K562 (cell line): ENCODE results near the gene PTGES3L. TPM values are rescaled to one million over a fixed set of nuclear protein-coding genes. Genes with fewer than 3 reads are reported as not detected.

Experiments
- BRD9 ChIP-seq: fragments of 450-650 bp; IDR thresholded peaks from 2 replicates; pipeline ENCODE4 v1.6.1; 2018; ENCODE audit warnings: low read depth; ENCODE audit not compliant: partially characterized antibody
- ELF1 ChIP-seq: fragments of 200-800 bp; sonication (Bioruptor generic); IDR thresholded peaks from 2 replicates; pipeline ENCODE4 v1.6.1; 2016; ENCODE audit warnings: missing genetic modification characterization, missing compliant biosample characterization
- FOSL1 ChIP-seq: fragments of 200-800 bp; sonication (Bioruptor generic); conservative IDR thresholded peaks from 2 replicates; pipeline ENCODE4 v1.6.1; 2016; ENCODE audit warnings: missing genetic modification characterization, missing compliant biosample characterization
- MYC ChIP-seq, 2 experiments: fragments of 250-450 bp in 1 of 2; sonication (Bioruptor Pico) in 1 of 2; IDR thresholded peaks; 2 replicates each; pipeline versions ENCODE4 v1.5.1 to v1.6.1; 2012 to 2021; ENCODE audit warnings: low read depth in 2 of 2, borderline replicate concordance in 1 of 2, improper control_type of control experiment in 1 of 2, low read length in 1 of 2, mild to moderate bottlenecking in 1 of 2, moderate library complexity in 1 of 2
- NFATC3 ChIP-seq: fragments of 450-650 bp; IDR thresholded peaks from 2 replicates; pipeline ENCODE4 v1.6.1; 2017; ENCODE audit warnings: mild to moderate bottlenecking
- SIN3A ChIP-seq, 2 experiments: fragments of 150-350 bp in 1 of 2; IDR thresholded peaks; 2 replicates each; pipeline ENCODE4 v1.6.1; 2011 to 2016; ENCODE audit warnings: borderline replicate concordance in 2 of 2, low read depth in 2 of 2, low read length in 2 of 2, mild to moderate bottlenecking in 2 of 2, moderate library complexity in 2 of 2; ENCODE audit not compliant: control insufficient read depth in 1 of 2
- TBP ChIP-seq: optimal IDR thresholded peaks from 2 replicates; pipeline ENCODE3; 2011; ENCODE audit warnings: low read depth, low read length, improper control_type of control experiment
- TEAD4 ChIP-seq, 2 experiments: sonication (generic) in 1 of 2; formaldehyde crosslinking in 1 of 2; IDR thresholded peaks; 2 replicates each; pipeline versions ENCODE4 v1.6.1 to v1.8.0; 2012 to 2022; ENCODE audit warnings: borderline replicate concordance in 1 of 2, inconsistent platforms in 1 of 2, low read length in 1 of 2, mild to moderate bottlenecking in 1 of 2, missing genetic modification reagents in 1 of 2
- ZBTB17 ChIP-seq: fragments of 450-650 bp; formaldehyde crosslinking; IDR thresholded peaks from 2 replicates; pipeline ENCODE4 v1.4.0; 2020; ENCODE audit warnings: mild to moderate bottlenecking
- ZNF445 ChIP-seq: fragments of 250-450 bp; sonication (Bioruptor Pico); IDR thresholded peaks from 2 replicates; pipeline ENCODE4 v1.4.0; 2020; ENCODE audit warnings: low read depth, mild to moderate bottlenecking, moderate library complexity
- ZNF79 ChIP-seq: fragments of 250-450 bp; sonication (Bioruptor Pico); IDR thresholded peaks from 2 replicates; pipeline ENCODE4 v1.4.0; 2020; ENCODE audit warnings: low read depth, mild to moderate bottlenecking, moderate library complexity
- polyA plus RNA-seq, 8 experiments: library from polyadenylated mRNA; depleted of rRNA in 4 of 8; stranded (reverse) in 5 of 8; unstranded in 3 of 8; fragments of >200 nt; fragmentation: Nextera tagmentation in 2 of 8; fragmentation: Illumina TruSeq in 1 of 8; extraction: Ambion mirVana in 2 of 8; extraction: Trizol in 1 of 8; gene quantifications; 2 replicates each; pipeline versions ENCODE4 v1.2.1 to v1.2.3, GENCODE V29; 2011 to 2014; ENCODE audit warnings: inconsistent platforms in 1 of 8, missing spikeins in 1 of 8
- total RNA-seq, 7 experiments: library from RNA; depleted of rRNA in 6 of 7; stranded (reverse); fragments of >200 nt in 6 of 7; fragmentation: Illumina TruSeq in 2 of 7; extraction: Trizol in 2 of 7; gene quantifications; 2 replicates each; pipeline versions ENCODE4 v1.2.1 to v1.2.3, GENCODE V29; 2011 to 2021; ENCODE audit warnings: low replicate concordance in 1 of 7
- TF ChIP-seq, protein P1 (sequence below): sonication (generic); formaldehyde crosslinking; IDR thresholded peaks from 2 replicates; pipeline ENCODE4 v1.8.0; 2023; ENCODE audit warnings: mild to moderate bottlenecking, missing genetic modification reagents
- TF ChIP-seq, protein P2 (sequence below), 3 experiments: fragments of 200-800 bp in 1 of 3; sonication (Bioruptor generic) in 1 of 3; sonication (generic) in 1 of 3; formaldehyde crosslinking in 1 of 3; IDR thresholded peaks; 2 replicates each; pipeline versions ENCODE4 v1.6.1 to v1.8.0; 2016 to 2022; ENCODE audit warnings: mild to moderate bottlenecking in 2 of 3, missing compliant biosample characterization in 2 of 3, missing genetic modification characterization in 2 of 3, missing genetic modification reagents in 1 of 3
- TF ChIP-seq, protein P3 (sequence below): sonication (generic); formaldehyde crosslinking; IDR thresholded peaks from 2 replicates; pipeline ENCODE4 v1.8.0; 2022; ENCODE audit warnings: missing genetic modification reagents, mild to moderate bottlenecking, moderate library complexity, borderline replicate concordance
- TF ChIP-seq, protein P4 (sequence below): IDR thresholded peaks from 2 replicates; pipeline ENCODE4 v1.6.1; 2011; ENCODE audit not compliant: insufficient read length; ENCODE audit errors: extremely low read depth

Gene PTGES3L
- total and polyA plus RNA-seq, 9 of the 15 experiments (the other 6 are each of a cell fraction or from before 2014, with no cell fraction given), result 6.0 to 16.0 (median 9.6) TPM

DNA sequence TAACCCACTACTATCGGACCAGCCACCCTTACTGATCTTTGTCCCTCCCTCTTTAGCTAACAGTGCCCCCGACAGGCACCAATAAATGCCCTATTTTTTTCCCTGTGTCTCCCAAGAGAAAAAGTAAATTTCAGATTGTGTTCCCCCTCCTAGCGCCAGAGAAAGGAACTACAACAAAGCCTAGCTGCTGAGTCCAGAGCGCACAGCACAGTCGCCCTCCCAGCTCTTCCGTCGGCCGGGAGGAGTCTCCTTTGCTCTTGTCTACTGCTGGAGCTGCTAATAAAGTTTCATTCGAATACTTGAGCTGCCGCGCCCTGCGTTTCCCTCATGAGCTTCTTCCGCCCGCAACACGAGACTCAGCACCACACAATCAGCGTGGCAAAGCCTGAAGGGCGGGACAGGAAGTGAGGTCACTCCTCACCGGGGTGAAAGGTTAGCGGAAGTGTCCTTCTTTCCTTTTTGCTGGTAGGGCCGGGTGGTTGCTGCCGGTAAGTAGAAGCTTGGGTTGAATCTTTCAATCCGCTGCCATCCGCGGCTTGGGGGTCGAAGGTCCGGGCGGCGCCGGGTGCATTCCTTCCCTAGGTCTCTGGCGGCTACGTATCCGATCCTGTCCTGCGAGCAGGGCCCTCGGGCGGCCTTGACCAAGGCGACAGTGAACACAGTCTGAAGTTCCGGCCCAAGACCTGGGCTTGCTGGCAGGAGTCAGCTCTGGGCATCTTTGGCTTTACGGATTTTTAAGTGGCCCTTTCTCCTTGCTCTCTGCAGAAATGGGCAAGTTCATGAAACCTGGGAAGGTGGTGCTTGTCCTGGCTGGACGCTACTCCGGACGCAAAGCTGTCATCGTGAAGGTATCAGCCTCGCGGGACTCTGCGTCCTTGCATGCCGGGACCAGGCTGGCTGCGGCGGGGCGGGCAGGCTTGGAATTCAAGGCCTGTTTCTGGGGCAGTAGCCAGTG lies 18.4 kb upstream of the PTGES3L start, which contains the start of gene RPL27 (continued):
- TF ChIP-seq, protein P1, sequence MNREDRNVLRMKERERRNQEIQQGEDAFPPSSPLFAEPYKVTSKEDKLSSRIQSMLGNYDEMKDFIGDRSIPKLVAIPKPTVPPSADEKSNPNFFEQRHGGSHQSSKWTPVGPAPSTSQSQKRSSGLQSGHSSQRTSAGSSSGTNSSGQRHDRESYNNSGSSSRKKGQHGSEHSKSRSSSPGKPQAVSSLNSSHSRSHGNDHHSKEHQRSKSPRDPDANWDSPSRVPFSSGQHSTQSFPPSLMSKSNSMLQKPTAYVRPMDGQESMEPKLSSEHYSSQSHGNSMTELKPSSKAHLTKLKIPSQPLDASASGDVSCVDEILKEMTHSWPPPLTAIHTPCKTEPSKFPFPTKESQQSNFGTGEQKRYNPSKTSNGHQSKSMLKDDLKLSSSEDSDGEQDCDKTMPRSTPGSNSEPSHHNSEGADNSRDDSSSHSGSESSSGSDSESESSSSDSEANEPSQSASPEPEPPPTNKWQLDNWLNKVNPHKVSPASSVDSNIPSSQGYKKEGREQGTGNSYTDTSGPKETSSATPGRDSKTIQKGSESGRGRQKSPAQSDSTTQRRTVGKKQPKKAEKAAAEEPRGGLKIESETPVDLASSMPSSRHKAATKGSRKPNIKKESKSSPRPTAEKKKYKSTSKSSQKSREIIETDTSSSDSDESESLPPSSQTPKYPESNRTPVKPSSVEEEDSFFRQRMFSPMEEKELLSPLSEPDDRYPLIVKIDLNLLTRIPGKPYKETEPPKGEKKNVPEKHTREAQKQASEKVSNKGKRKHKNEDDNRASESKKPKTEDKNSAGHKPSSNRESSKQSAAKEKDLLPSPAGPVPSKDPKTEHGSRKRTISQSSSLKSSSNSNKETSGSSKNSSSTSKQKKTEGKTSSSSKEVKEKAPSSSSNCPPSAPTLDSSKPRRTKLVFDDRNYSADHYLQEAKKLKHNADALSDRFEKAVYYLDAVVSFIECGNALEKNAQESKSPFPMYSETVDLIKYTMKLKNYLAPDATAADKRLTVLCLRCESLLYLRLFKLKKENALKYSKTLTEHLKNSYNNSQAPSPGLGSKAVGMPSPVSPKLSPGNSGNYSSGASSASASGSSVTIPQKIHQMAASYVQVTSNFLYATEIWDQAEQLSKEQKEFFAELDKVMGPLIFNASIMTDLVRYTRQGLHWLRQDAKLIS (CRISPR knock-in tag), result peak; percentile 69
- TF ChIP-seq ELF1 (tag) (peak; percentile 99), SIN3A (IDR thresholded peaks at IDR 0.05; ENCODE audit: borderline replicate concordance in 2 of 2, control insufficient read depth in 1 of 2, low read depth in 2 of 2, low read length in 2 of 2) (peak; percentile 45 to 57; a peak in 2 of 4 replicates), ZNF445 (CRISPR knock-in tag) (no peak), ZNF79 (no peak), BRD9 (peak; percentile 98), TEAD4 (IDR thresholded peaks at IDR 0.05; ENCODE audit: low read length) (peak; percentile 77), TEAD4 (CRISPR knock-in tag; IDR thresholded peaks at IDR 0.05; ENCODE audit: borderline replicate concordance) (no peak), MYC (IDR thresholded peaks at IDR 0.05; ENCODE audit: low read depth, low read length) (peak; percentile 99), MYC (CRISPR knock-in tag; IDR thresholded peaks at IDR 0.05; ENCODE audit: borderline replicate concordance, low read depth) (peak; percentile 77), TBP (peak; percentile 98), NFATC3 (peak; percentile 77; the same call in 1 of the 2 replicates), FOSL1 (tag) (peak; percentile 57), ZBTB17 (peak; percentile 13; the same call in 1 of the 2 replicates)
- TF ChIP-seq, protein P2, sequence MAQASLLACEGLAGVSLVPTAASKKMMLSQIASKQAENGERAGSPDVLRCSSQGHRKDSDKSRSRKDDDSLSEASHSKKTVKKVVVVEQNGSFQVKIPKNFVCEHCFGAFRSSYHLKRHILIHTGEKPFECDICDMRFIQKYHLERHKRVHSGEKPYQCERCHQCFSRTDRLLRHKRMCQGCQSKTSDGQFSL (CRISPR knock-in tag; IDR thresholded peaks at IDR 0.05), result peak; percentile 24; the same call in 1 of the 2 replicates
- TF ChIP-seq, protein P2 (tag; IDR thresholded peaks at IDR 0.05), result no peak
- TF ChIP-seq, protein P3, sequence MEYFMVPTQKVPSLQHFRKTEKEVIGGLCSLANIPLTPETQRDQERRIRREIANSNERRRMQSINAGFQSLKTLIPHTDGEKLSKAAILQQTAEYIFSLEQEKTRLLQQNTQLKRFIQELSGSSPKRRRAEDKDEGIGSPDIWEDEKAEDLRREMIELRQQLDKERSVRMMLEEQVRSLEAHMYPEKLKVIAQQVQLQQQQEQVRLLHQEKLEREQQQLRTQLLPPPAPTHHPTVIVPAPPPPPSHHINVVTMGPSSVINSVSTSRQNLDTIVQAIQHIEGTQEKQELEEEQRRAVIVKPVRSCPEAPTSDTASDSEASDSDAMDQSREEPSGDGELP, result peak; percentile 92
- TF ChIP-seq, protein P4, sequence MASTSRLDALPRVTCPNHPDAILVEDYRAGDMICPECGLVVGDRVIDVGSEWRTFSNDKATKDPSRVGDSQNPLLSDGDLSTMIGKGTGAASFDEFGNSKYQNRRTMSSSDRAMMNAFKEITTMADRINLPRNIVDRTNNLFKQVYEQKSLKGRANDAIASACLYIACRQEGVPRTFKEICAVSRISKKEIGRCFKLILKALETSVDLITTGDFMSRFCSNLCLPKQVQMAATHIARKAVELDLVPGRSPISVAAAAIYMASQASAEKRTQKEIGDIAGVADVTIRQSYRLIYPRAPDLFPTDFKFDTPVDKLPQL, result peak; percentile 75
